ENCODE measurements around the gene IL17C.

DNA sequence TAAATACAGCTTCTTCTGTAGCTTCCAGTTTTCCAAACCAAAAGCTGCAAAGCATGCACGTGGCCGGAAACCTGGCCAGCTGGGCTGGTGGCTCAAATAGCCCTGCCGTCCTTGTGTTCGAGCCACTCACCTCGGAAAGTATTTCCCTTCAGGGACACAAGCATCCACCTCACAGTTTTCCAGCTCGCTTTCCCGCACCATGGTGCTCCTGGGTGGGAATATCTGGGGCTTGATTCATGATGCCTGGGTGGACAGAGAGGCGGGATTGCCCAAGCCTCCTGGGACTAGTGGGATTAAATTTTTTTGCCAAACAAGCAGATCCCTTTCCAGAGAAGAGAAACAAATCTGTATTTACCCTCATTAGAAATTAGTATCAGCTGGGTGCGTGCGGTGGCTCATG is 31.6 kb downstream of the IL17C start:
- TF ChIP-seq, protein P1, sequence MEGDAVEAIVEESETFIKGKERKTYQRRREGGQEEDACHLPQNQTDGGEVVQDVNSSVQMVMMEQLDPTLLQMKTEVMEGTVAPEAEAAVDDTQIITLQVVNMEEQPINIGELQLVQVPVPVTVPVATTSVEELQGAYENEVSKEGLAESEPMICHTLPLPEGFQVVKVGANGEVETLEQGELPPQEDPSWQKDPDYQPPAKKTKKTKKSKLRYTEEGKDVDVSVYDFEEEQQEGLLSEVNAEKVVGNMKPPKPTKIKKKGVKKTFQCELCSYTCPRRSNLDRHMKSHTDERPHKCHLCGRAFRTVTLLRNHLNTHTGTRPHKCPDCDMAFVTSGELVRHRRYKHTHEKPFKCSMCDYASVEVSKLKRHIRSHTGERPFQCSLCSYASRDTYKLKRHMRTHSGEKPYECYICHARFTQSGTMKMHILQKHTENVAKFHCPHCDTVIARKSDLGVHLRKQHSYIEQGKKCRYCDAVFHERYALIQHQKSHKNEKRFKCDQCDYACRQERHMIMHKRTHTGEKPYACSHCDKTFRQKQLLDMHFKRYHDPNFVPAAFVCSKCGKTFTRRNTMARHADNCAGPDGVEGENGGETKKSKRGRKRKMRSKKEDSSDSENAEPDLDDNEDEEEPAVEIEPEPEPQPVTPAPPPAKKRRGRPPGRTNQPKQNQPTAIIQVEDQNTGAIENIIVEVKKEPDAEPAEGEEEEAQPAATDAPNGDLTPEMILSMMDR (IDR thresholded peaks at IDR 0.05): no peak
- TF ChIP-seq POLR2AphosphoS5 (IDR thresholded peaks at IDR 0.05): no peak
- TF ChIP-seq POLR2A (IDR thresholded peaks at IDR 0.05): no peak
- no peak for TF ChIP-seq EP300 (IDR thresholded peaks at IDR 0.05)
